CD14-positive monocyte (primary cell): ENCODE results near the gene PREX1. TPM values are rescaled to one million over a fixed set of nuclear protein-coding genes. Genes with fewer than 3 reads are reported as not detected.

Source experiments
- DNase-seq, 3 donors: peaks; one replicate each; pipeline ENCODE4 v3.0.0-alpha.2; 2011 to 2022
- H2AFZ ChIP-seq: 2 replicates; pipeline ENCODE4 v1.6.0; 2012; ENCODE audit warnings: mild to moderate bottlenecking, low read depth, low read length, inconsistent platforms; ENCODE audit not compliant: insufficient read depth, poor library complexity, severe bottlenecking
- H3K27ac ChIP-seq, 2 donors: 1 replicate in 1 of 2; 2 replicates in 1 of 2; pipeline ENCODE4 v1.5.1; 2012 to 2013; ENCODE audit warnings: low read length in 2 of 2, control low read depth in 1 of 2, inconsistent platforms in 1 of 2, low read depth in 1 of 2, mild to moderate bottlenecking in 1 of 2
- H3K27me3 ChIP-seq, 2 donors: one replicate each; pipeline versions ENCODE4 v1.6.0 to v1.6.1; 2011 to 2013; ENCODE audit warnings: low read length in 2 of 2; ENCODE audit not compliant: control insufficient read depth in 2 of 2, insufficient read depth in 2 of 2
- H3K36me3 ChIP-seq, 2 donors: replicated peaks in 1 of 2; 1 replicate in 1 of 2; 2 replicates in 1 of 2; pipeline versions ENCODE4 v1.5.1 to v1.6.1; 2012 to 2013; ENCODE audit warnings: low read length in 2 of 2, control low read depth in 1 of 2, inconsistent platforms in 1 of 2, mild to moderate bottlenecking in 1 of 2; ENCODE audit not compliant: insufficient read depth in 2 of 2, control insufficient read depth in 1 of 2
- H3K4me1 ChIP-seq, 2 donors: 1 replicate in 1 of 2; 2 replicates in 1 of 2; pipeline versions ENCODE4 v1.5.1 to v1.6.1; 2012 to 2013; ENCODE audit warnings: low read length in 2 of 2, control low read depth in 1 of 2, inconsistent platforms in 1 of 2, mild to moderate bottlenecking in 1 of 2, moderate library complexity in 1 of 2; ENCODE audit not compliant: insufficient read depth in 2 of 2, control insufficient read depth in 1 of 2
- H3K4me2 ChIP-seq: replicated peaks from 2 replicates; pipeline ENCODE3; 2012; ENCODE audit warnings: low read length, moderate library complexity, mild to moderate bottlenecking; ENCODE audit not compliant: poor library complexity, severe bottlenecking; ENCODE audit errors: extremely low read depth
- H3K4me3 ChIP-seq, 3 experiments: fragments of 200-600 bp in 1 of 3; sonication (generic) in 1 of 3; replicated peaks in 1 of 3; 1 replicate in 2 of 3; 2 replicates in 1 of 3; pipeline ENCODE4 v1.5.1; 2011 to 2013; ENCODE audit warnings: low read length in 3 of 3, mild to moderate bottlenecking in 3 of 3, control low read depth in 2 of 3, low read depth in 2 of 3, inconsistent platforms in 1 of 3, moderate library complexity in 1 of 3
- H3K79me2 ChIP-seq: 2 replicates; pipeline ENCODE4 v1.6.0; 2012; ENCODE audit warnings: mild to moderate bottlenecking, control low read depth, inconsistent platforms, low read length, moderate library complexity; ENCODE audit not compliant: insufficient read depth
- H3K9ac ChIP-seq: 2 replicates; pipeline ENCODE4 v1.6.0; 2017; ENCODE audit warnings: low read length, mild to moderate bottlenecking; ENCODE audit not compliant: insufficient read depth, poor library complexity, severe bottlenecking
- H3K9me3 ChIP-seq, 2 donors: replicated peaks in 1 of 2; 1 replicate in 1 of 2; 2 replicates in 1 of 2; pipeline versions ENCODE4 v1.5.1 to v1.6.1; 2012 to 2013; ENCODE audit warnings: low read length in 2 of 2, control low read depth in 1 of 2; ENCODE audit not compliant: control insufficient read depth in 1 of 2, insufficient read depth in 1 of 2
- H4K20me1 ChIP-seq: 2 replicates; pipeline ENCODE4 v1.6.0; 2012; ENCODE audit warnings: mild to moderate bottlenecking, low read length, control low read depth, moderate library complexity; ENCODE audit not compliant: insufficient read depth
- H3K27ac Mint-ChIP-seq, 7 donors: one replicate each; pipeline ENCODE4 v1.8.0; 2020; ENCODE audit warnings: mild to moderate bottlenecking in 7 of 7, mixed read lengths in 7 of 7, moderate library complexity in 6 of 7, inconsistent platforms in 2 of 7
- H3K27me3 Mint-ChIP-seq, 3 donors: one replicate each; pipeline ENCODE4 v1.8.0; 2021 to 2022; ENCODE audit warnings: low read depth in 3 of 3, mild to moderate bottlenecking in 3 of 3, mixed read lengths in 3 of 3, moderate library complexity in 3 of 3, inconsistent platforms in 1 of 3
- H3K36me3 Mint-ChIP-seq, 2 donors: one replicate each; pipeline ENCODE4 v1.8.0; 2020; ENCODE audit warnings: mixed read lengths in 2 of 2, inconsistent platforms in 1 of 2, mild to moderate bottlenecking in 1 of 2
- H3K4me1 Mint-ChIP-seq: one replicate; pipeline ENCODE4 v1.8.0; 2020; ENCODE audit warnings: mild to moderate bottlenecking, mixed read lengths
- H3K4me3 Mint-ChIP-seq, 2 donors: one replicate each; pipeline ENCODE4 v1.8.0; 2020; ENCODE audit warnings: mild to moderate bottlenecking in 2 of 2, mixed read lengths in 2 of 2, moderate library complexity in 1 of 2
- H3K9me3 Mint-ChIP-seq, 7 donors: one replicate each; pipeline ENCODE4 v1.8.0; 2020 to 2022; ENCODE audit warnings: mixed read lengths in 7 of 7, mild to moderate bottlenecking in 6 of 7, moderate library complexity in 6 of 7, inconsistent platforms in 2 of 7
- WGBS: methylation state at CpG from one replicate; pipeline ENCODE4 v1.1.5; 2013; ENCODE audit warnings: missing lambda C conversion rate; ENCODE audit not compliant: insufficient coverage; 5-methylcytosine and 5-hydroxymethylcytosine counted together
- intact Hi-C, 2 donors: fragments of 100-400 bp; cut with micrococcal nuclease; formaldehyde crosslinking; loops; one replicate each; pipeline versions ENCODE4 v1.15.0 to v1.15.1; 2023
- polyA plus RNA-seq, 3 donors: library from polyadenylated mRNA; depleted of rRNA in 1 of 3; unstranded in 2 of 3; stranded (reverse) in 1 of 3; fragments of 300-500 nt in 2 of 3; fragments of >200 nt in 1 of 3; fragmentation: Illumina TruSeq in 2 of 3; gene quantifications; 1 replicate in 2 of 3; 2 replicates in 1 of 3; pipeline ENCODE4 v1.2.3, GENCODE V29; 2012 to 2021
- TF ChIP-seq, protein P1 (sequence below): fragments of 200-600 bp; IDR thresholded peaks from one replicate; pipeline ENCODE4 v1.8.0; 2022; ENCODE audit warnings: antibody characterized with exemption, mild to moderate bottlenecking

PREX1 gene
- polyA plus RNA-seq, 3 donors, result 24.3 to 114 (median 27.5) TPM

DNA sequence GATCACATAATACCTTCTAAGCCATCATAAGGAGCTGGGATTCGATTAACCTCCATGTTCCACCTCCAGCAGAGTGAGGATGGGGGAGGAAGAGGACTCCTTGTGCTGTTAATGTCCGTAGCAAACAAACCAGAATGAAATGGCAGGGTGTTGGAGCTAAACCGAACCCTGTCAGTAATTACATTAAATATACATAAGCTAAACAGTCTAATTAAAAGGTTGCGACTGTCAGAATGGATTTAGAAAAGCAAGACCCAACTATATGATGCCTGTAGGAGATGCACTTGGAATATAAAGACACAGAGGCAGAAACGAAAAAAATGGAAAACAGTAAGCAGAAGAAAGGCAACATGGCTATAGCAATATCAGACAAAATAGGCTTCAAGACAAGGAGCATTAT is 13.2 kb downstream of the PREX1 start:
- Histone ChIP-seq H3K27me3 (no peaks in the 10 kb centered on the region), H4K20me1 (peaks cover 100% of the 10 kb centered on the region), H3K4me2 (no peak overlapping the region), H3K9ac (no peak overlapping the region), H3K4me3 (no peak overlapping the region), H3K4me1 (peaks cover 41 to 71% of the 10 kb centered on the region in 2 donors), H3K79me2 (peaks cover 100% of the 10 kb centered on the region), H3K27ac (peak overlapping the region in 1 of 2 donors; percentile 50), H3K9me3 (no peaks in the 10 kb centered on the region), H2AFZ (no peak overlapping the region), H3K36me3 (peaks cover 12 to 50% of the 10 kb centered on the region in 2 donors)
- intact Hi-C loops, result no loop called here
- Mint-ChIP-seq H3K27me3 (no peaks in the 10 kb centered on the region), H3K9me3 (no peaks in the 10 kb centered on the region), H3K4me3 (no peak overlapping the region), H3K4me1 (peaks cover 61% of the 10 kb centered on the region), H3K36me3 (peaks cover 39 to 51% of the 10 kb centered on the region in 2 donors), H3K27ac (peak overlapping the region in 1 of 7 donors; percentile 31)
- no CpG with 5 or more reads among the region's 5 CpGs for WGBS
- DNase-seq, result no peak
- TF ChIP-seq, protein P1, sequence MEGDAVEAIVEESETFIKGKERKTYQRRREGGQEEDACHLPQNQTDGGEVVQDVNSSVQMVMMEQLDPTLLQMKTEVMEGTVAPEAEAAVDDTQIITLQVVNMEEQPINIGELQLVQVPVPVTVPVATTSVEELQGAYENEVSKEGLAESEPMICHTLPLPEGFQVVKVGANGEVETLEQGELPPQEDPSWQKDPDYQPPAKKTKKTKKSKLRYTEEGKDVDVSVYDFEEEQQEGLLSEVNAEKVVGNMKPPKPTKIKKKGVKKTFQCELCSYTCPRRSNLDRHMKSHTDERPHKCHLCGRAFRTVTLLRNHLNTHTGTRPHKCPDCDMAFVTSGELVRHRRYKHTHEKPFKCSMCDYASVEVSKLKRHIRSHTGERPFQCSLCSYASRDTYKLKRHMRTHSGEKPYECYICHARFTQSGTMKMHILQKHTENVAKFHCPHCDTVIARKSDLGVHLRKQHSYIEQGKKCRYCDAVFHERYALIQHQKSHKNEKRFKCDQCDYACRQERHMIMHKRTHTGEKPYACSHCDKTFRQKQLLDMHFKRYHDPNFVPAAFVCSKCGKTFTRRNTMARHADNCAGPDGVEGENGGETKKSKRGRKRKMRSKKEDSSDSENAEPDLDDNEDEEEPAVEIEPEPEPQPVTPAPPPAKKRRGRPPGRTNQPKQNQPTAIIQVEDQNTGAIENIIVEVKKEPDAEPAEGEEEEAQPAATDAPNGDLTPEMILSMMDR, result no peak

DNA sequence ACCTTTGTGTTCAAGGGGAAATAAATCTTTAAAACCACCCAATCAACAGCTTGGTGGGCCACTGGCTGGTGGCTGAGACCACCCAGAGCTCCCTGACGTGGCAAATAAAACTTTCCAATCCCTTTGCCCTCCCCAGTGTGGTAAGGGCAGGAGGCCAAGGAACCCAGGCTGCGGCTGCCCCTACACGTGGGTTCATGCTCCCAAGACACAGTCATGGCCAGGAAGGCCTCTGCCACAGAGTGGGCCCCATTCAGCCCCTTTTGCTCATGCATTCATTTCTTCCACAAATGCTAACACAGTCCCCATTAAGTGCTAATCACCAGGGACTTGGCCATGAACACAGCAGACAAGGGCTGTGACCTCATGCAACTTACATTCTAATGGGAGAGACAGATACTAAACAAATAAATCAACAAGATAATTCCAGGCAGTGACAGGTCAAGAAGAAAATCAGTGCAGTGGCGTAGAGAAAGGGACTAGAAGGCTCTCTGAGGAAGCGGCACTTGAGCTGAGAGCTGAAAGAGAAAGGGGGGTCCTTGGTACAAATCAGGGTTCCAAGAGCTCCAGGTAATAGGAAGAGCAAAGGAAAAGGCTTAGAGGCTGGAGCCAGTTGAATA is 13.8 kb downstream of the PREX1 start:
- Mint-ChIP-seq H3K4me3 (no peak overlapping the region), H3K36me3 (peaks cover 36 to 48% of the 10 kb centered on the region in 2 donors), H3K4me1 (peaks cover 60% of the 10 kb centered on the region), H3K9me3 (no peaks in the 10 kb centered on the region), H3K27me3 (no peaks in the 10 kb centered on the region), H3K27ac (no peak overlapping the region)
- Histone ChIP-seq H3K27ac (peak overlapping the region in 1 of 2 donors; percentile 50), H3K4me3 (no peak overlapping the region), H3K4me2 (no peak overlapping the region), H3K79me2 (peaks cover 100% of the 10 kb centered on the region), H3K36me3 (peaks cover 6 to 44% of the 10 kb centered on the region in 2 donors), H4K20me1 (peaks cover 100% of the 10 kb centered on the region), H3K9ac (no peak overlapping the region), H3K27me3 (no peaks in the 10 kb centered on the region), H2AFZ (no peak overlapping the region), H3K9me3 (no peaks in the 10 kb centered on the region), H3K4me1 (peaks cover 40 to 71% of the 10 kb centered on the region in 2 donors)
- no peak for DNase-seq
- 67% methylated on average over 3 of the region's 5 CpGs for WGBS
- intact Hi-C loops, result no loop called here
- TF ChIP-seq, protein P1, result no peak
